GM08714 (cell line): Measurements from ENCODE around the gene GCDH.
A peak's percentile ranks its signal among the peaks of the same experiment; 100 is the strongest.

Source experiments
- H3K4me3 ChIP-seq: fragments of 200-500 bp; sonication (Bioruptor generic); 2 replicates; pipeline ENCODE4 v1.5.1; 2014; ENCODE audit warnings: mild to moderate bottlenecking, low read length, inconsistent platforms
- ZNF274 ChIP-seq: IDR thresholded peaks from 2 replicates; pipeline ENCODE4 v1.6.1; 2012; ENCODE audit warnings: mild to moderate bottlenecking, low read depth, low read length

Gene GCDH

GRCh38 chr19:12937927-12938778 lies 47.2 kb downstream of the GCDH start, which contains the start of gene CALR:
TSS of gene CALR (plus strand) at chr19:12938609. CDS start at chr19:12938680, 71 bp downstream.
- no peak for TF ChIP-seq ZNF274
- peak within 1 kb of the TSS; percentile 80 for H3K4me3 ChIP-seq

GRCh38 chr19:12938779-12939601 lies 48.0 kb downstream of the GCDH start:
- TF ChIP-seq ZNF274 = no peak
- H3K4me3 ChIP-seq = peak overlapping the region; percentile 80

- peak overlapping the region; percentile 80 for H3K4me3 ChIP-seq
- no peak for TF ChIP-seq ZNF274
Measured at GRCh38 chr19:12939975-12940423, 49.0 kb downstream of the GCDH start.

- TF ChIP-seq ZNF274 = no peak
- H3K4me3 ChIP-seq = peak overlapping the region; percentile 80; the same call in 1 of the 2 replicates
Measured at GRCh38 chr19:12940897-12941296, 49.9 kb downstream of the GCDH start.

DNA sequence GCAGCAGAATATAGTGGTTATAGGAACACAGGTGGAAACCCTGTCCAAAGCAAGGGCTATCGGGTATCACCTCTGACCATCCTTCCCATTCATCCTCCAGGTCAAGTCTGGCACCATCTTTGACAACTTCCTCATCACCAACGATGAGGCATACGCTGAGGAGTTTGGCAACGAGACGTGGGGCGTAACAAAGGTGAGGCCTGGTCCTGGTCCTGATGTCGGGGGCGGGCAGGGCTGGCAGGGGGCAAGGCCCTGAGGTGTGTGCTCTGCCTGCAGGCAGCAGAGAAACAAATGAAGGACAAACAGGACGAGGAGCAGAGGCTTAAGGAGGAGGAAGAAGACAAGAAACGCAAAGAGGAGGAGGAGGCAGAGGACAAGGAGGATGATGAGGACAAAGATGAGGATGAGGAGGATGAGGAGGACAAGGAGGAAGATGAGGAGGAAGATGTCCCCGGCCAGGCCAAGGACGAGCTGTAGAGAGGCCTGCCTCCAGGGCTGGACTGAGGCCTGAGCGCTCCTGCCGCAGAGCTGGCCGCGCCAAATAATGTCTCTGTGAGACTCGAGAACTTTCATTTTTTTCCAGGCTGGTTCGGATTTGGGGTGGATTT lies 52.6 kb downstream of the GCDH start:
- H3K4me3 ChIP-seq = no peak overlapping the region
- TF ChIP-seq ZNF274 = no peak

- no peak for TF ChIP-seq ZNF274
- H3K4me3 ChIP-seq = no peak overlapping the region; the same call in 1 of the 2 replicates
Measured at GRCh38 chr19:12944104-12944674, 53.2 kb downstream of the GCDH start.

- no peak for TF ChIP-seq ZNF274
- H3K4me3 ChIP-seq = peak within 1 kb of the TSS; percentile 97
Measured at GRCh38 chr19:12945479-12946091, 54.6 kb downstream of the GCDH start, which contains the start of gene RAD23A. TSS of gene RAD23A (plus strand) at chr19:12945862. CDS start at chr19:12945949, 87 bp downstream.

DNA sequence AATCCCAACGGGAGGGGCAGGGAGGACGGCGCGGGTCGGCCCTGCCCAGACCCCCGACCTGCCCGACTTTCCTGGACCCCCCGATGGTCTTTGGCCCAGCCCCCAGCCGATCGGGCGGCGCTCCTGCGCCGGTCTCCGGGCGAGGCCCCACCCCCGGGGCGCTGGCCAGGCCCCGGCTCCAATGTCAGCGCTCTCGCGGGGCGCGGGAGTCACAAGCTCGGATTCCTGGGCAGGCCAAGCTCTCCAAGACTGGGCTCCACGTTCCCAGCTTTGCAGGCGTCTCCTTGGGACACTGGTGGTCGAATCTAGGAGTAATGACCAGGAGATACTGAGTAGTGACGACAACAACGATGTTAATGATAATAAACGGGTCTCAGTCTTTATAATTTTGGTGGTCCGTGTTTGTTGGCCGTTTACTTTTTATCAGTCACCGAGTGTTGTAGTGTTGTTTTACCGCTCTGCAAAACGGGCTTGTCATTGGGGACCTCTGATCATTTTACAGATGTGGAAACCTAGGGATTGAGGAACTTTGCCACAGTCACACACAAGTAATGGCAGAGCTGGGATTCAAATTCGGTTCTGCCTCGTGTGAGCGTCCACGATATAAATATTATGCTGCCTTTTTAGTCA lies 55.2 kb downstream of the GCDH start:
- no peak for TF ChIP-seq ZNF274
- peak overlapping the region; percentile 97 for H3K4me3 ChIP-seq

DNA sequence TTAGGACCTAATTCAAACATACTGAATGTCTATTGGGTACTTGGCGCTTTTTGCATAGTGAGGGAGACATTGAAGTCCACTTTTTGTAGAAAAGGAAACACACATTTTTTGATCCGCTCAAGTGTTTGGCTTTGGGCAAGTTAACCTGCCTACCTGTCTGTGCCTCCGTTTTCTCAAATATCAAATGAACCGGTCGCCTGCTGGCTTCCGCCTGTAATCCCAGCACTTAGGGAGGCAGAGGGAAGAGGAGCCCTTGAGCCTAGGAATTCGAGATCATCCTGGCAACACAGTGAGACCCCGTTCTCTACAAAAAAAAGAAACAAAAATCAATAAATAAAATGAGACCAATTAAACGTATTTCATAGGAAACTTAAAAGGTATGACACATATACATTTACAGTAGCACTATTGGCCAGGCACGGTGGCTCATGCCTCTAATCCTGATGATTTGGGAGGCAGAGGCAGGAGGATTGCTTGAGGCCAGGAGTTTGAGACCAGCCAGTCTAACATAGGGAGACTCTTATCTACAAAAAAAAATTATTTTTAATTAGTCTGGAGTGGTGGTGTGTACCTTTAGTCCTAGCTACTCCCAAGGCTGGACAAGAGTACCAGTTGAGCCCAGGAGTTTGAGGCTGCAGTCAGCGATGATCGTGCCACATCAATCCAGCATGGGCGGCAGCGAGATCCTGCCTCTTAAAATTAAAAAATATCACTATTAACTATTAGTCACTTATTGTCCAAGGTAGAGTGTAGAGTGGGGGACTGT lies 56.0 kb downstream of the GCDH start:
- H3K4me3 ChIP-seq = peak overlapping the region; percentile 97
- no peak for TF ChIP-seq ZNF274

GRCh38 chr19:12947702-12948611 lies 57.0 kb downstream of the GCDH start:
- no peak for TF ChIP-seq ZNF274
- no peak overlapping the region for H3K4me3 ChIP-seq

DNA sequence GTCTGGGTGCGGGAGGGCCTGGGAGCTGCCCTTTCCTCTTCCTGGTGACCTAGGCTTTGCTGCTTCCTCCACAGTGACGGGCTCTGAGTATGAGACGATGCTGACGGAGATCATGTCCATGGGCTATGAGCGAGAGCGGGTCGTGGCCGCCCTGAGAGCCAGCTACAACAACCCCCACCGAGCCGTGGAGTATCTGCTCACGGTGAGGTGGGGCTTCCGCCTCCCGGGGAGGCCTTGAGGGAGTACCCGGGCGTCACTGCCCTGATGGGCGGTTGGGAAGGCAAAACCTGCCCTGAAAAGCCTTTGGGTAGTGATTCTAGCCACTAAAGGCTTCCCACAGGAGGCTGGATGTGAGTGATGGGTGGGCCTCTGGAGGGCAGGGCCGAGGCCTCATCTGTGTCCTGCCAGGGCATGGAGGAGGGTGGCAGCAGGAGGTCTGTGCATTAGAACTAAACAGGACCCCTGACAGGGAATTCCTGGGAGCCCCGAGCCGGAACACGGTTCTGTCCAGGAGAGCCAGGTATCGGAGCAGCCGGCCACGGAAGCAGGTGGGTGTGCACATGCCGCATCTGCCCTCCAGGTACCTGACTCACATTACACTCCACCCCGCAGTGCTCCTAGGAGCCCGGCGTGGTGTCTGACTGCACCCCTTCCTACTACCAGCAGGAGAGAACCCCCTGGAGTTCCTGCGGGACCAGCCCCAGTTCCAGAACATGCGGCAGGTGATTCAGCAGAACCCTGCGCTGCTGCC lies 57.8 kb downstream of the GCDH start:
- no peak for TF ChIP-seq ZNF274
- H3K4me3 ChIP-seq = no peak overlapping the region
